Lower leg skin (tissue), 3 donors: ENCODE results near the gene DTX1.

Experiments
- POLR2A ChIP-seq, 2 donors: fragments of 450-650 bp; IDR thresholded peaks; one replicate each; pipeline ENCODE4 v1.6.1; 2016 to 2017; ENCODE audit warnings: antibody characterized with exemption in 2 of 2, mild to moderate bottlenecking in 1 of 2, moderate library complexity in 1 of 2
- TF ChIP-seq, protein P1 (sequence below), 3 donors: fragments of 450-650 bp; IDR thresholded peaks; one replicate each; pipeline ENCODE4 v1.5.1; 2016; ENCODE audit warnings: antibody characterized with exemption in 3 of 3, mild to moderate bottlenecking in 3 of 3, moderate library complexity in 2 of 3

GRCh38 chr12:113016796-113017195 lies 39.7 kb upstream of the DTX1 start:
- TF ChIP-seq, protein P1, sequence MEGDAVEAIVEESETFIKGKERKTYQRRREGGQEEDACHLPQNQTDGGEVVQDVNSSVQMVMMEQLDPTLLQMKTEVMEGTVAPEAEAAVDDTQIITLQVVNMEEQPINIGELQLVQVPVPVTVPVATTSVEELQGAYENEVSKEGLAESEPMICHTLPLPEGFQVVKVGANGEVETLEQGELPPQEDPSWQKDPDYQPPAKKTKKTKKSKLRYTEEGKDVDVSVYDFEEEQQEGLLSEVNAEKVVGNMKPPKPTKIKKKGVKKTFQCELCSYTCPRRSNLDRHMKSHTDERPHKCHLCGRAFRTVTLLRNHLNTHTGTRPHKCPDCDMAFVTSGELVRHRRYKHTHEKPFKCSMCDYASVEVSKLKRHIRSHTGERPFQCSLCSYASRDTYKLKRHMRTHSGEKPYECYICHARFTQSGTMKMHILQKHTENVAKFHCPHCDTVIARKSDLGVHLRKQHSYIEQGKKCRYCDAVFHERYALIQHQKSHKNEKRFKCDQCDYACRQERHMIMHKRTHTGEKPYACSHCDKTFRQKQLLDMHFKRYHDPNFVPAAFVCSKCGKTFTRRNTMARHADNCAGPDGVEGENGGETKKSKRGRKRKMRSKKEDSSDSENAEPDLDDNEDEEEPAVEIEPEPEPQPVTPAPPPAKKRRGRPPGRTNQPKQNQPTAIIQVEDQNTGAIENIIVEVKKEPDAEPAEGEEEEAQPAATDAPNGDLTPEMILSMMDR (IDR thresholded peaks at IDR 0.05) = no peak
- TF ChIP-seq POLR2A (IDR thresholded peaks at IDR 0.05) = no peak
